Activated T-helper 17 cell treated with anti-CD3 and anti-CD28 coated beads, Interleukin-2, amount 50 U/mL, for 72 hours (primary cell): ENCODE results near the gene ANKRD66. TPM values are rescaled to one million over a fixed set of nuclear protein-coding genes. Genes with fewer than 3 reads are reported as not detected.
"Not testable (repeated sequence)": the region's sequence is repeated elsewhere in the genome, so short reads cannot be mapped to it uniquely, and the experiment has no call there.

Experiments used
- ATAC-seq: fragments of 150-1000 bp; cut with Tn5 transposase; replicated peaks from 2 replicates; pipeline ENCODE4 v1.10.0; 2021; ENCODE audit warnings: mild to moderate bottlenecking, moderate library complexity
- H3K27ac Mint-ChIP-seq: one replicate; pipeline ENCODE4 v1.8.0; 2022; ENCODE audit warnings: mixed read lengths
- H3K27me3 Mint-ChIP-seq: one replicate; pipeline ENCODE4 v1.8.0; 2022; ENCODE audit warnings: mixed read lengths
- H3K36me3 Mint-ChIP-seq: one replicate; pipeline ENCODE4 v1.8.0; 2022; ENCODE audit warnings: low read depth, mild to moderate bottlenecking, mixed read lengths
- H3K4me1 Mint-ChIP-seq: one replicate; pipeline ENCODE4 v1.8.0; 2022; ENCODE audit warnings: mixed read lengths
- H3K4me3 Mint-ChIP-seq: one replicate; pipeline ENCODE4 v1.8.0; 2022; ENCODE audit warnings: mild to moderate bottlenecking, mixed read lengths
- H3K9me3 Mint-ChIP-seq: one replicate; pipeline ENCODE4 v1.8.0; 2022; ENCODE audit warnings: mixed read lengths
- total RNA-seq, 2 donors: library from RNA; stranded (reverse); gene quantifications; one replicate each; pipeline ENCODE4 v1.2.3, GENCODE V29; 2022

ANKRD66 gene
- total RNA-seq, 2 donors from 2014 or later: not detected

GRCh38 chr6:46741910-46742309 lies 4.8 kb upstream of the ANKRD66 start:
- Mint-ChIP-seq H3K36me3 (no peaks in the 10 kb centered on the region), H3K4me3 (no peak overlapping the region), H3K27ac (no peak overlapping the region), H3K4me1 (no peaks in the 10 kb centered on the region), H3K27me3 (peaks cover 33% of the 10 kb centered on the region), H3K9me3 (no peaks in the 10 kb centered on the region)
- ATAC-seq: no peak

GRCh38 chr6:46743425-46744158 lies 3.1 kb upstream of the ANKRD66 start:
- H3K9me3 Mint-ChIP-seq: no peaks in the 10 kb centered on the region
- no peak overlapping the region for H3K4me3 Mint-ChIP-seq
- no peak for ATAC-seq
- no peaks in the 10 kb centered on the region for H3K4me1 Mint-ChIP-seq
- no peaks in the 10 kb centered on the region for H3K36me3 Mint-ChIP-seq
- H3K27ac Mint-ChIP-seq: no peak overlapping the region
- H3K27me3 Mint-ChIP-seq: peaks cover 17% of the 10 kb centered on the region

- H3K9me3 Mint-ChIP-seq, H3K4me1 Mint-ChIP-seq, H3K27ac Mint-ChIP-seq, H3K36me3 Mint-ChIP-seq, ATAC-seq, H3K4me3 Mint-ChIP-seq: not testable (repeated sequence)
- peaks cover 17% of the 10 kb centered on the region for H3K27me3 Mint-ChIP-seq
Observed at GRCh38 chr6:46744159-46744725, 2.5 kb upstream of the ANKRD66 start.

- ATAC-seq: no peak
- no peaks in the 10 kb centered on the region for H3K36me3 Mint-ChIP-seq
- no peaks in the 10 kb centered on the region for H3K4me1 Mint-ChIP-seq
- no peaks in the 10 kb centered on the region for H3K9me3 Mint-ChIP-seq
- no peak overlapping the region for H3K27ac Mint-ChIP-seq
- peaks cover 13% of the 10 kb centered on the region for H3K27me3 Mint-ChIP-seq
- no peak overlapping the region for H3K4me3 Mint-ChIP-seq
Observed at GRCh38 chr6:46745973-46746372, 760 bp upstream of the ANKRD66 start.

- no peaks in the 10 kb centered on the region for H3K36me3 Mint-ChIP-seq
- peaks cover 17% of the 10 kb centered on the region for H3K27me3 Mint-ChIP-seq
- no peaks in the 10 kb centered on the region for H3K9me3 Mint-ChIP-seq
- no peaks in the 10 kb centered on the region for H3K4me1 Mint-ChIP-seq
- ATAC-seq: no peak
- no peak overlapping the region for H3K27ac Mint-ChIP-seq
- no peak overlapping the region for H3K4me3 Mint-ChIP-seq
Observed at GRCh38 chr6:46748940-46749503, 2.3 kb downstream of the ANKRD66 start.

- Mint-ChIP-seq H3K9me3 (no peaks in the 10 kb centered on the region), H3K27me3 (peaks cover 14% of the 10 kb centered on the region), H3K27ac (no peak overlapping the region), H3K4me3 (no peak overlapping the region), H3K36me3 (no peaks in the 10 kb centered on the region), H3K4me1 (no peaks in the 10 kb centered on the region)
- ATAC-seq: no peak
Observed at GRCh38 chr6:46749731-46750130, 3.0 kb downstream of the ANKRD66 start.

- H3K4me1 Mint-ChIP-seq: no peaks in the 10 kb centered on the region
Observed at GRCh38 chr6:46751658-46752057, 4.9 kb downstream of the ANKRD66 start.

GRCh38 chr6:46755865-46756264 lies 9.1 kb downstream of the ANKRD66 start:
- Mint-ChIP-seq H3K36me3 (no peaks in the 10 kb centered on the region), H3K4me3 (no peak overlapping the region), H3K27ac (no peak overlapping the region), H3K9me3 (no peaks in the 10 kb centered on the region), H3K27me3 (peaks cover 8% of the 10 kb centered on the region), H3K4me1 (no peaks in the 10 kb centered on the region)
- no peak for ATAC-seq

More at GRCh38 chr6:46751658-46752057, 4.9 kb downstream of the ANKRD66 start:
- no peak for ATAC-seq
- no peaks in the 10 kb centered on the region for H3K9me3 Mint-ChIP-seq
- no peak overlapping the region for H3K4me3 Mint-ChIP-seq
- no peaks in the 10 kb centered on the region for H3K36me3 Mint-ChIP-seq
- H3K27ac Mint-ChIP-seq: no peak overlapping the region
- peaks cover 4% of the 10 kb centered on the region for H3K27me3 Mint-ChIP-seq

- no peaks in the 10 kb centered on the region for H3K4me1 Mint-ChIP-seq
- no peaks in the 10 kb centered on the region for H3K9me3 Mint-ChIP-seq
- H3K27ac Mint-ChIP-seq: no peak overlapping the region
- no peaks in the 10 kb centered on the region for H3K36me3 Mint-ChIP-seq
- no peak for ATAC-seq
- H3K4me3 Mint-ChIP-seq: no peak overlapping the region
- H3K27me3 Mint-ChIP-seq: peaks cover 5% of the 10 kb centered on the region
Observed at GRCh38 chr6:46756469-46757213, 9.9 kb downstream of the ANKRD66 start.

GRCh38 chr6:46757214-46757596 lies 10.5 kb downstream of the ANKRD66 start:
- H3K27me3 Mint-ChIP-seq: peaks cover 4% of the 10 kb centered on the region

GRCh38 chr6:46758960-46759753 lies 12.4 kb downstream of the ANKRD66 start:
- Mint-ChIP-seq H3K9me3 (no peaks in the 10 kb centered on the region), H3K4me3 (no peak overlapping the region), H3K27ac (no peak overlapping the region), H3K27me3 (peaks cover 4% of the 10 kb centered on the region), H3K4me1 (no peaks in the 10 kb centered on the region), H3K36me3 (no peaks in the 10 kb centered on the region)
- no peak for ATAC-seq

More at GRCh38 chr6:46757214-46757596, 10.5 kb downstream of the ANKRD66 start:
- Mint-ChIP-seq H3K27ac (no peak overlapping the region), H3K36me3 (no peaks in the 10 kb centered on the region), H3K9me3 (no peaks in the 10 kb centered on the region), H3K4me1 (no peaks in the 10 kb centered on the region), H3K4me3 (no peak overlapping the region)
- ATAC-seq: no peak

- no peak overlapping the region for H3K4me3 Mint-ChIP-seq
- H3K4me1 Mint-ChIP-seq: no peaks in the 10 kb centered on the region
- H3K27ac Mint-ChIP-seq: no peak overlapping the region
- peaks cover 4% of the 10 kb centered on the region for H3K27me3 Mint-ChIP-seq
- no peaks in the 10 kb centered on the region for H3K36me3 Mint-ChIP-seq
- H3K9me3 Mint-ChIP-seq: no peaks in the 10 kb centered on the region
- no peak for ATAC-seq
Observed at GRCh38 chr6:46760925-46761324, 14.2 kb downstream of the ANKRD66 start.

GRCh38 chr6:46763466-46763865 lies 16.7 kb downstream of the ANKRD66 start:
- Mint-ChIP-seq H3K4me1 (no peaks in the 10 kb centered on the region), H3K27me3 (peaks cover 4% of the 10 kb centered on the region)
- ATAC-seq: no peak

GRCh38 chr6:46764280-46764679 lies 17.5 kb downstream of the ANKRD66 start:
- not testable (repeated sequence) for H3K4me3 Mint-ChIP-seq, H3K9me3 Mint-ChIP-seq, ATAC-seq, H3K36me3 Mint-ChIP-seq, H3K27ac Mint-ChIP-seq, H3K27me3 Mint-ChIP-seq, H3K4me1 Mint-ChIP-seq

More at GRCh38 chr6:46763466-46763865, 16.7 kb downstream of the ANKRD66 start:
- no peaks in the 10 kb centered on the region for H3K36me3 Mint-ChIP-seq
- H3K9me3 Mint-ChIP-seq: no peaks in the 10 kb centered on the region
- H3K4me3 Mint-ChIP-seq: no peak overlapping the region
- no peak overlapping the region for H3K27ac Mint-ChIP-seq
